GM10266 (cell line): ENCODE data around the gene PCDHB10.
"Not testable (repeated sequence)": the region's sequence is repeated elsewhere in the genome, so short reads cannot be mapped to it uniquely, and the experiment has no call there.

Source experiments
- DNase-seq: peaks from one replicate; pipeline ENCODE4 v3.0.0; 2012; ENCODE audit errors: extremely low spot score
- CTCF ChIP-seq: IDR thresholded peaks from 2 replicates; pipeline ENCODE4 v1.5.1; 2012; ENCODE audit warnings: mild to moderate bottlenecking, low read depth; ENCODE audit not compliant: control insufficient read depth, insufficient read depth; ENCODE audit errors: missing control alignments

The PCDHB10 gene

GRCh38 chr5:141213656-141214339 lies 21.6 kb downstream of the PCDHB10 start, which contains the start of gene PCDHB13:
Gene PCDHB13 (plus strand): TSS chr5:141213919. CDS start chr5:141214124, 205 bp downstream.
- peak; percentile 5 for TF ChIP-seq CTCF
- not testable (repeated sequence) for DNase-seq

GRCh38 chr5:141214583-141214982 lies 22.4 kb downstream of the PCDHB10 start:
- DNase-seq, result not testable (repeated sequence)

GRCh38 chr5:141215504-141215903 lies 23.4 kb downstream of the PCDHB10 start:
- DNase-seq, result not testable (repeated sequence)

GRCh38 chr5:141216035-141216434 lies 23.9 kb downstream of the PCDHB10 start:
- DNase-seq, result not testable (repeated sequence)

- DNase-seq, result no peak
- TF ChIP-seq CTCF, result no peak
Measured at GRCh38 chr5:141223112-141223783, 31.1 kb downstream of the PCDHB10 start, which contains the start of gene PCDHB14. Gene PCDHB14 (plus strand): TSS chr5:141223343. CDS start chr5:141223506, 163 bp downstream.

- DNase-seq, result not testable (repeated sequence)
Measured at GRCh38 chr5:141224844-141225243, 32.7 kb downstream of the PCDHB10 start.

GRCh38 chr5:141225421-141225820 lies 33.3 kb downstream of the PCDHB10 start:
- not testable (repeated sequence) for DNase-seq

GRCh38 chr5:141234109-141234667 lies 42.0 kb downstream of the PCDHB10 start:
- DNase-seq, result no peak

GRCh38 chr5:141235922-141236321 lies 43.8 kb downstream of the PCDHB10 start:
- DNase-seq, result not testable (repeated sequence)

More at GRCh38 chr5:141234109-141234667, 42.0 kb downstream of the PCDHB10 start:
- TF ChIP-seq CTCF, result no peak

GRCh38 chr5:141236516-141237313 lies 44.6 kb downstream of the PCDHB10 start:
- no peak for TF ChIP-seq CTCF
- no peak for DNase-seq
